Panc1 (cell line): ENCODE data around the gene EID2B. TPM values are rescaled to one million over a fixed set of nuclear protein-coding genes. Genes with fewer than 3 reads are reported as not detected.

ENCODE experiments used
- ATAC-seq: fragments of 200-7000 bp; cut with Tn5 transposase; 2 replicates; pipeline ENCODE4 v1.9.1; 2020; ENCODE audit warnings: mild to moderate bottlenecking, moderate library complexity
- BruUV-seq: library from RNA; stranded (reverse); fragments of 400-500 nt; replicated peaks from 2 replicates; lab custom pipeline; 2021; lab: Mats Ljungman, UMichigan
- CTCF ChIA-PET: fragments of 300-600 bp; sonication (Branson Sonifier 250); formaldehyde crosslinking; loops from one replicate; lab custom pipeline; 2022; ENCODE audit warnings: antibody characterized with exemption; lab: Charles Lee
- POLR2A ChIA-PET: fragments of 300-600 bp; sonication (Branson Sonifier 250); formaldehyde crosslinking; loops from one replicate; lab custom pipeline; 2022; ENCODE audit warnings: antibody characterized with exemption; lab: Charles Lee
- DNase-seq: peaks from one replicate; pipeline ENCODE4 v3.0.0-alpha.2; 2010; ENCODE audit warnings: low read depth, low spot score
- H3K27ac ChIP-seq: 2 replicates; pipeline ENCODE4 v1.5.1; 2011; ENCODE audit warnings: mild to moderate bottlenecking, low read length, inconsistent platforms
- H3K27me3 ChIP-seq: fragments of 200-500 bp; sonication (Bioruptor generic); 2 replicates; pipeline ENCODE4 v1.6.0; 2014; ENCODE audit warnings: low read length, inconsistent platforms; ENCODE audit not compliant: control insufficient read depth, insufficient read depth
- H3K36me3 ChIP-seq: fragments of 200-500 bp; sonication (Bioruptor generic); 2 replicates; pipeline ENCODE4 v1.5.1; 2014; ENCODE audit warnings: inconsistent platforms, mild to moderate bottlenecking, low read length, moderate library complexity; ENCODE audit not compliant: control insufficient read depth, insufficient read depth
- H3K4me1 ChIP-seq: 2 replicates; pipeline ENCODE4 v1.5.1; 2011; ENCODE audit warnings: inconsistent platforms, mild to moderate bottlenecking, low read length, moderate library complexity; ENCODE audit not compliant: control insufficient read depth, insufficient read depth
- H3K4me3 ChIP-seq, 2 experiments: 2 replicates each; pipeline ENCODE4 v1.5.1; 2011 to 2012; ENCODE audit warnings: low read depth in 2 of 2, low read length in 2 of 2, mild to moderate bottlenecking in 2 of 2, inconsistent platforms in 1 of 2, moderate library complexity in 1 of 2
- H3K9me3 ChIP-seq: fragments of 200-500 bp; sonication (Bioruptor generic); 2 replicates; pipeline ENCODE4 v1.5.1; 2014; ENCODE audit warnings: low read depth, mild to moderate bottlenecking, inconsistent platforms, low read length, moderate library complexity; ENCODE audit not compliant: control insufficient read depth, insufficient read depth
- CTCF ChIP-seq: fragments of 450-650 bp; IDR thresholded peaks from 2 replicates; pipeline ENCODE4 v1.5.1; 2017; ENCODE audit warnings: mild to moderate bottlenecking
- POLR2AphosphoS5 ChIP-seq: IDR thresholded peaks from 2 replicates; pipeline ENCODE4 v1.6.1; 2012; ENCODE audit warnings: mild to moderate bottlenecking, low read depth, low read length, moderate library complexity
- SIN3A ChIP-seq: IDR thresholded peaks from 2 replicates; pipeline ENCODE4 v1.6.1; 2012; ENCODE audit warnings: low read depth, mild to moderate bottlenecking, low read length, moderate library complexity, borderline replicate concordance; ENCODE audit not compliant: insufficient read depth
- TCF7L2 ChIP-seq: IDR thresholded peaks from 2 replicates; pipeline ENCODE4 v1.6.1; 2011; ENCODE audit warnings: mild to moderate bottlenecking, low read depth, low read length, inconsistent platforms
- in situ Hi-C: cut with HindIII; loops from 2 replicates; pipeline ENCODE4 v1.10.0; 2016; ENCODE audit warnings: low sequenced_read_pairs, low pct_unique_long_range_greater_than_20kb
- intact Hi-C: fragments of 100-400 bp; cut with micrococcal nuclease; formaldehyde crosslinking; loops from one replicate; pipeline ENCODE4 v1.10.0; 2022; ENCODE audit not compliant: unreplicated experiment
- total RNA-seq: library from RNA; stranded (reverse); gene quantifications from one replicate; pipeline ENCODE4 v1.2.1, GENCODE V29; 2021; ENCODE audit not compliant: unreplicated experiment
- TF ChIP-seq, protein P1 (sequence below), 2 experiments: IDR thresholded peaks; 2 replicates each; pipeline ENCODE4 v1.6.1; 2011 to 2012; ENCODE audit warnings: low read depth in 2 of 2, control low read depth in 1 of 2, low read length in 1 of 2, mild to moderate bottlenecking in 1 of 2, moderate library complexity in 1 of 2; ENCODE audit not compliant: insufficient read depth in 1 of 2

Gene EID2B
- total RNA-seq, 1 experiment from 2014 or later, result 37.7 TPM

- ChIA-PET CTCF (interaction anchor here (0.6 to 2.4 kb wide), 46 partner anchors 8 to 802 kb away, joined by 3 to 88 read pairs (median 5); partner anchors contain the start of genes EID2B, MED29, PAF1 and PSMC4), POLR2A (interaction anchor here (0.5 to 3.7 kb wide), 11 partner anchors 12 to 541 kb away, joined by 3 to 43 read pairs (median 5); partner anchors contain the start of genes DYRK1B, RPS16 and SUPT5H)
- H3K4me3 ChIP-seq, result peak overlapping the region in 1 of 2 experiments; percentile 34; a peak in 2 of 4 replicates
- H3K4me1 ChIP-seq, result peaks cover 27% of the 10 kb centered on the region
- H3K9me3 ChIP-seq, result no peaks in the 10 kb centered on the region
- H3K27ac ChIP-seq, result peak overlapping the region; percentile 3; the same call in 1 of the 2 replicates
- peak; percentile 93 for DNase-seq
- peak; percentile 24 for ATAC-seq
- TF ChIP-seq POLR2AphosphoS5 (no peak), TCF7L2 (no peak)
- BruUV-seq, result no TSS peak
- H3K36me3 ChIP-seq, result no peaks in the 10 kb centered on the region
- H3K27me3 ChIP-seq, result peaks cover 8% of the 10 kb centered on the region
- intact Hi-C loops, result no loop called here
- in situ Hi-C loops, result loop anchor here (5.0 kb wide), 6 partner anchors 39 to 339 kb away; partner anchors contain the start of genes EID2, MED29 and PAF1
Observed at GRCh38 chr19:39502640-39503417, 29.8 kb downstream of the EID2B start.

- in situ Hi-C loops (loop anchor here (5.0 kb wide), 6 partner anchors 41 to 341 kb away; partner anchors contain the start of genes EID2, MED29 and PAF1), intact Hi-C loops (no loop called here)
- TF ChIP-seq, protein P1, sequence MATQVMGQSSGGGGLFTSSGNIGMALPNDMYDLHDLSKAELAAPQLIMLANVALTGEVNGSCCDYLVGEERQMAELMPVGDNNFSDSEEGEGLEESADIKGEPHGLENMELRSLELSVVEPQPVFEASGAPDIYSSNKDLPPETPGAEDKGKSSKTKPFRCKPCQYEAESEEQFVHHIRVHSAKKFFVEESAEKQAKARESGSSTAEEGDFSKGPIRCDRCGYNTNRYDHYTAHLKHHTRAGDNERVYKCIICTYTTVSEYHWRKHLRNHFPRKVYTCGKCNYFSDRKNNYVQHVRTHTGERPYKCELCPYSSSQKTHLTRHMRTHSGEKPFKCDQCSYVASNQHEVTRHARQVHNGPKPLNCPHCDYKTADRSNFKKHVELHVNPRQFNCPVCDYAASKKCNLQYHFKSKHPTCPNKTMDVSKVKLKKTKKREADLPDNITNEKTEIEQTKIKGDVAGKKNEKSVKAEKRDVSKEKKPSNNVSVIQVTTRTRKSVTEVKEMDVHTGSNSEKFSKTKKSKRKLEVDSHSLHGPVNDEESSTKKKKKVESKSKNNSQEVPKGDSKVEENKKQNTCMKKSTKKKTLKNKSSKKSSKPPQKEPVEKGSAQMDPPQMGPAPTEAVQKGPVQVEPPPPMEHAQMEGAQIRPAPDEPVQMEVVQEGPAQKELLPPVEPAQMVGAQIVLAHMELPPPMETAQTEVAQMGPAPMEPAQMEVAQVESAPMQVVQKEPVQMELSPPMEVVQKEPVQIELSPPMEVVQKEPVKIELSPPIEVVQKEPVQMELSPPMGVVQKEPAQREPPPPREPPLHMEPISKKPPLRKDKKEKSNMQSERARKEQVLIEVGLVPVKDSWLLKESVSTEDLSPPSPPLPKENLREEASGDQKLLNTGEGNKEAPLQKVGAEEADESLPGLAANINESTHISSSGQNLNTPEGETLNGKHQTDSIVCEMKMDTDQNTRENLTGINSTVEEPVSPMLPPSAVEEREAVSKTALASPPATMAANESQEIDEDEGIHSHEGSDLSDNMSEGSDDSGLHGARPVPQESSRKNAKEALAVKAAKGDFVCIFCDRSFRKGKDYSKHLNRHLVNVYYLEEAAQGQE (IDR thresholded peaks at IDR 0.05; ENCODE audit: insufficient read depth in 1 of 2, low read depth in 2 of 2, low read length in 1 of 2), result no peak
- no peak for TF ChIP-seq TCF7L2
- no peak for TF ChIP-seq SIN3A
- TF ChIP-seq CTCF, result no peak
- TF ChIP-seq POLR2AphosphoS5, result no peak
- Histone ChIP-seq H3K9me3 (no peaks in the 10 kb centered on the region), H3K27ac (no peak overlapping the region), H3K36me3 (no peaks in the 10 kb centered on the region), H3K27me3 (peaks cover 8% of the 10 kb centered on the region), H3K4me3 (no peak overlapping the region), H3K4me1 (peaks cover 24% of the 10 kb centered on the region)
- POLR2A ChIA-PET, result interaction anchor here (0.5 to 3.7 kb wide), 8 partner anchors 12 to 332 kb away, joined by 3 to 43 read pairs (median 4); partner anchors contain the start of genes DYRK1B, RPS16 and SELENOV
- BruUV-seq, result no TSS peak
- CTCF ChIA-PET, result interaction anchor here (0.6 to 4.9 kb wide), 12 partner anchors 7 to 104 kb away, joined by 3 to 104 read pairs (median 10); partner anchors contain the start of genes EID2B and RPS16
- no peak for DNase-seq
- no peak for ATAC-seq
Observed at GRCh38 chr19:39501340-39501739, 31.3 kb downstream of the EID2B start.
